NOMO-1 treated with dmso at 0.1 percent for 144 hours (cell line): Measurements from ENCODE around the gene UBE4B.

Experiments
- DNase-seq: peaks from one replicate; lab custom pipeline; 2025; ENCODE audit not compliant: unreplicated experiment; lab: John Stamatoyannopoulos, UW

The UBE4B gene

DNA sequence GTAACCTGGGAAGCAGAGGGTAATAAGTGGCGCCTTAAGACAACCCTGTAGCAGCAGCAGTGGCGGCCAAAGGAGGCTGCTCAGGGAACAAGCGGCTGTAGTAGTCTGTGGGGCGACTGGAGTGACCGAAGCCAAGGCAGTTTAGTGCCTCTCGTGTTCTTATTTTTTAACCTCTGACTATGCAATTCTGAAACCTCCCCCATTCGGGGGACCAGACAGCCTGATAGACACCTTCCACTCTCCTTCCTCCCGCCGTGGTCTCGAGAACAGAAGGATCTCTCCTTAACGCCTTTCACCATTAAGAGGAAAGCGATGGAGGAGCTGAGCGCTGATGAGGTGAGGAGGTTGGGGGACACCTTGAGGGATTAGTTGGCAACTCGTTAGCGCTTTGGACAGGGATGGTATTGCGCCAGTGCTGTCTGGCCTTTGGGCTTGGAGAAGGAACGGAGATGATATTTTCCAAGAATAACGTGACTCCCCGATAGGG, 644 bp downstream of the UBE4B start:
- no peak for DNase-seq

DNA sequence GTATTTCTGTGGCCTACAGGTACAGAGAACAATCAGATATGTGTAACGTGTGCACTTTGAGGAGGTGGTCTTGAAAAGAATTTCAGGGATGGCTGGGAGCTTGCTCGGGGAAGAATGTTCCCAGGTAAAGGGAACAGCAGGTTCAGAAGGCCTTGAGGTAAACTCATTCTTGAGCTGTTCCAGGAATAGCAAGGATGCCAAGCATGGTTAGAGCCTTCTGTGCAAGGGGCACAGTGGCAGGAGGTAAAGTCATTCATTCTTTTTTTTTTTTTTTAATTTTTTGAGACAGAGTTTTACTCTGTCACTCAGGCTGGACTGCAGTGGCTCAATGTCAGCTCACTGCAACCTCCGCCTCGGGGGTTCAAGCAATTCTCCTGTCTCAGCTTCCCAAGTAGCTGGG, 10.0 kb downstream of the UBE4B start:
- no peak for DNase-seq

- no peak for DNase-seq
Observed at GRCh38 chr1:10045480-10046355, 13.0 kb downstream of the UBE4B start.

GRCh38 chr1:10046356-10047085, 13.8 kb downstream of the UBE4B start:
- no peak for DNase-seq

DNA sequence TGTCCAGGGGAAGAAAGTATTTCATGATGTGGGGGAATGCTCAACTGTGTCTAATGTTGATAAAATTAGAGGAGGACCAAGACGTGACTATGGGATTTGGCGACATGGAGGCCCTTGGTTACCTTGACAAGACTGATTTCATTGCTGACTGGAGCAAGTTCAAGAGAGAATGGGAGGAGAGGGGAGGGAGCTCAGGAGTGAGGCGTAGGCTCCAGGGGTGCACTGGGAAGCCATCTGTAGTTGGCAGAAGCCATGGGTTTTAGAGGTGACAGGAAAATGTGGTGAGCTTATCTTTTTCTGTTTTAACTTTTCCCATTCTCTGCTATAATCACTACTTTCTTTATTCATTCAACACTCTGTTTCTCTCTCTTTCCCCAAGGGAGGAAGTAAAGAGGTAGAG, 15.8 kb downstream of the UBE4B start:
- DNase-seq: no peak

DNA sequence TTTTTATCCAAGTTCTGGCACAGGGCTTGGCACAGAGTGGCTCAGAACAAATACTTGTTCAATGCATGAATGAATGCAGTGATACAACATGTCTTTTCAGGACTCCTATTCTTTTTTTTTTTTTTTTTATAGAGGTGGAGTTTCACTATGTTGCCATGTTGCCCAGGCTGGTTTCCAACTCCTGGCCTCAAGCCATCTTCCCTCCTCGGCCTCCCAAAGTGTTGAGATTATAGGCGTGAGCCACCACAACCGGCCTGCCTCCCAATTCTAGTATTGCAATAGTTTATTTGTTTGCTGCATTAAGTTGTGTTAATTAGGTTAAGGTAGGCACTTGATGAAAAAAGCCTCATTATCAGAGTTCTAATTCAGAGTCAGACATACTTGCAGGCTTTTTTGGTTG, 17.9 kb downstream of the UBE4B start:
- no peak for DNase-seq

GRCh38 chr1:10051656-10052055, 18.9 kb downstream of the UBE4B start:
- DNase-seq: no peak

DNA sequence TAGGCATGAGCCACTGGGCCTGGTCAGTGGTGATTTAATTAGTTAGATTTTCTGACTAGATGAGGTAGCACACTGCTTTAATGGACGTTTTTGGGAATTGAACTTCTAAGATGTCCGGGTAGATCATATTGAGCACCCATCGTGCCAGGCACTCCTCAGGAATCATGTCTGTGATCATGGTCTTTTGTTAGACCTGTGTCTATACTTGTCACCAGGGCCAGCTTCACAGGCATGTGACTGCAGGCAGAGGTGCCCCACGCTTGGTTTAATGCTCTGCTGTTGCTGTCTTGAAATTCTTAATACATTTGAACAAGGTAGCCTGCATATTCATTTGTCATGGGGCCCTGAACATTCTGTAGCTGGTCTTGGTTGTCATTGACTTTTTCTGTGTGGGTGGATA, 19.6 kb downstream of the UBE4B start:
- DNase-seq: no peak

DNA sequence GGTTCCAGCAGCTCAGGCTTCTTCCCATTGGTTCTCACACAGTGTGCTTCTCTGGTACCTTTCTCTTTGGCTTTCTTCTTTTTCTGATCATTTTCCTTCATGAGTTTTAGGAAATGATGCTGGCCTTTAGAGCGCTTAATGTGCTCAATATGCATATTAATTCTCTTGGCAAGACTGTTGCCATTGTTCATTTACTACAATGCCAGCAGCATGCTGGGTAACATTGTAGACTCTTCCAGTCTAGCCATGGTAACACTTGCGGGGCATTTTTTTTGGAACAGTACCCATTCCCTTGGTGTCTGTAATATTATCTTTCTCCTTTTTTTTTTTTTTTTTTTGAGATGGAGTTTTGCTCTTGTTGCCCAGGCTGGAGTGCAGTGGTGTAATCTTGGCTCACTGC, 21.7 kb downstream of the UBE4B start:
- DNase-seq: no peak

DNA sequence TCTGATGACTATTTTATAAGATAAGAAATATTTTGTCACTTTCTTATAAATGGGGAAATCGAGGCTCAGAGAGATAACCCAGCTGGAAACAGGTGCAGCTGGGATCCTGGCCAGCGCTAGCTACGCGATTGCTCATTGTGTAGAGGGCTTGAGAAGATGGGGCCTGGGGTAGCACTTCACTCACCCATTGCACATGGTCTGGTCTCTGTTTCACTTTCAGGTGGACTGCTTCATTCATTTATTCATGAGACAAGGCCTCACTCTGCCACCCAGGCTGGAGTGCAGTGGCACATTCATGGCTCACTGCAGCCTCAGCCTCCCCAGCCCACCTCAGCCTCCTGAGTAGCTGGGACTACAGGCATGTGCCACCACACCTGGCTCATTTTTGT, 23.8 kb downstream of the UBE4B start:
- no peak for DNase-seq

DNA sequence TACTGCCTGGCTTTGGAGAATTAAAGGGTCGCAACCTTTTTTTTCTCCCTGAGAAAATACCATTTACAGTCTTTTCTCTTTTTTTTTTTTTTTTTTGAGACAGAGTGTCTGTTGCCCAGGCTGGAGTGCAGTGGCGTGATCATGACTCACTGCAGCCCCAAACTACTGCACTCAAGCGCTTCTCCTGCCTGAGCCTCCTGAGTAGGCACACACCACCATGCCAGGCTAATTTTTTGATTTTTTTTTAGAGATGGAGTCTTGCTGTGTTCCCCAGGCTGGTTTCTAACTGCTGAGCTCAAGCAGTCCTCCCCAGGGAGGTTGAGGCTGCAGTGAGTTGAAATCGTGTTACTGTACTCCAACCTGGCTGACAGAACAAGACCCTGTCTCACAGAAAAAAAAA, 24.6 kb downstream of the UBE4B start:
- DNase-seq: no peak

DNA sequence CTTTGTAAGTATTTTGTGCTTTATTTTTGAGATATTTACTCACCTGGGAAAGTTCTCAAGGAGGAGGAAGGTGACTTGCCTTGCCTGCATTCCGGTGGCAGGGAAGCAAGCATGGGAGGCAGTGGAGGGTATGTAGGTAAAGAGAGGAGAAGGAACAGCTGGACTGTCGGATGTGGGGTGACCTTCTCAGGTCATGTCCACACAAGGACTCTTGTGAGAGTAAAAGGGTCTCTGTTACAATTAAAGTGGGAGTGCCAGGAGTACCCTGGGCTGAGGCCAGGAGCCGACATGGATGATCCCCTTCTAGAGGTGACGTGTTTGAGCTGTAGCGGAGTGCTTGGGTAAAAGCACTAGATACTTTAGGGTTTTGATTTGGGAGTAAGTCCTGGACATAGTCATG, 25.0 kb downstream of the UBE4B start:
- DNase-seq: no peak

GRCh38 chr1:10059342-10059718, 26.6 kb downstream of the UBE4B start:
- no peak for DNase-seq

DNA sequence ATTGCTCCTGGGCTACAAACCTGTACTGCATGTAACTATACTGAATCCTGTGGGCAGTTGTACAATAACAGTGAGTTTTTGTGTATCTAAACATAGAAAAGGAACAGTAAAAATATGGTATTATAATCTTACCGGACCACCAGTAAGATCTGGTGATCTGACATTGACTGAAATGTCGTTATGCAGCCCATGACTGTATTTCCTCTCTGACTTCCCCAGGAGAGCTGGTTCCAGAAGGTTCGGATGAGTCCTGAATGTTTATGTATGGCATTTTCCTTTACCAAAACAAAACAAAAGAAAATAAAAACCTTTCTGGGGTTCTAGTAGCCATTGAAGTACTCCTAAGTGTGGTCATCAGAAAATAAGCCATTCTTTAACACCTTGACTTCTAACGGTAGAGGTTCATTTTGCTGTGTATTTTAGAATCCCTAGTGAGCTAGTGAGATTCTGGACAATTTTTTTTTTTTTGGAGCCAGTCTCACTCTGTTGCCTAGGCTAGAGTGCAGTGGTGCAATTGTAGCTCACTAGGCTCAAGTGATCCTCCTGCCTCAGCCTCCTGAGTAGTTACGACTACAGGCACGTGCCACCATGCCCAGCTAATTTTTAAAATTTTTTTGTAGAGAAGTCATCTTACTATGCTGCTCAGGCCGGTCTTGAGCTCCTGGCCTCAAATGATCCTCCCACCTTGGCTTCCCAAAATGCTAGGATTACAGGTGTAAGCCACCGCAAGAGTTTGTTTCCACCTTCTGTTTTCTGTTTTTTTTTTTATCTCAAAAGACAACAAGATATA, 27.7 kb downstream of the UBE4B start:
- DNase-seq: no peak

GRCh38 chr1:10061276-10061675, 28.5 kb downstream of the UBE4B start:
- DNase-seq: no peak

DNA sequence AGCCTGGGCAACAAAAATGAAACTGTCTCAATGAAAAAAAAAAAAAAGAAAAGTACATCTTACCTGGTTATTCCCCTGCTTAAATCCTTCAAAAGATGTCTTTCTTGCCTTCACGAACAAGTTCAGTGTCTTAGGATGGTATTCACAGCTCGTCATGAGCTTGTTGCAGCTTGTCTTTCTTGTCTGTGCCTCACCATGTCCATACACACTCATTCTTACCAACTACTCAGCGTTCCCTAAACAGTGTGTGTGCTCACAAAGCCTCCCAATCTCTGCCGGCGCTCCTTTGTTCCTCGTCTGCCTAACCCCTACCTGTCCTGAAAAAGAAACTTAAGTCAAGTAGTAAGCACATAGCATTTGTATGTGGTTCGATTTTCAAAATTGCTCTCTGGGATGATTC, 31.1 kb downstream of the UBE4B start:
- DNase-seq: no peak

GRCh38 chr1:10064416-10065343, 31.9 kb downstream of the UBE4B start:
- no peak for DNase-seq

- DNase-seq: no peak
Observed at GRCh38 chr1:10065344-10065685, 32.6 kb downstream of the UBE4B start.

- DNase-seq: no peak
Observed at GRCh38 chr1:10065760-10066159, 33.0 kb downstream of the UBE4B start.

DNA sequence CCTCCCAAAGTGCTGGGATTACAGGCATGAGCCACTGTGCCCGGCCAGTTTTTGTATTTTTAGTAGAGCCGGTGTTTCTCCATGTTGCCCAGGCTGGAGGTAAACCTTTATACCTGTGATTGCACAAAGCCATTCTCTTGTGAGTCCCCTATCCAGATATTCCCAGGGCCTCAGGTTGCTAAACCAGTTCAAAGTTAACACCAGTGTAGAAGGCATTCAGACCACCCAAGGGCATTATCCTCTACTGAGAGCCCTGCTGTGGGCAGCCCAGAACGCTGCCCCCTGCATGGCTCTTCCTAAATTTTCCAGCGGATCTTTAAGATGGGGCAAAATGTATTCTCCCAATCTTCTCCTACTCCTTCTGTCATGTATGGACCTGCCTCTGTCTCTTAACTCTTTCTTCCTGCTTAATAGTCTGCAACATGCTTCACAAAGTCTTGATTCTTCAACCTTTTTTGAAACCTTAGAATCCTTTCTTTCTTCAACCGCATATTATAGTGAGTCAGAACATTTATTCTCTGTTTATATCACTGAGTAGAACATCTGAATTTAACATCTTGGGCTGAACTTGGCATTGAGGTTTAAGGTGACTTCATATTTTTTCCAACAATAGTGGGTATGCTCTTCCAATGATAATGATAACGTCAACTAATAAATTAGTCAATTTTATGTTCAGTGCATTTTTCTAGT, 36.0 kb downstream of the UBE4B start:
- DNase-seq: no peak
